A549 treated with Hydrocortisone at 1 μM for 4 hours (cell line): ENCODE measurements around the gene CD8B2. TPM values are rescaled to one million over a fixed set of nuclear protein-coding genes. Genes with fewer than 3 reads are reported as not detected.

Experiments
- total RNA-seq: library from RNA; stranded (reverse); fragments of 200-300 nt; extraction: Qiagen RNA extraction; gene quantifications from 5 replicates; pipeline ENCODE4 v1.2.3, GENCODE V29; 2022

CD8B2 gene
- not detected in 5 replicates for total RNA-seq

GRCh38 chr2:106486551-106487385 is at the start of gene CD8B2:
CD8B2 (plus strand) TSS chr2:106487364; CDS start chr2:106487427, 63 bp downstream.

GRCh38 chr2:106468107-106468506 is 19.1 kb upstream of the CD8B2 start, which contains the start of gene RGPD3:
RGPD3 (minus strand) TSS chr2:106468413; CDS start chr2:106468288, 125 bp downstream.

Other genes with a start within 250 kb of the CD8B2 start
- 0.06 to 0.23 TPM (median 0.17 TPM) in 5 replicates for gene RGPD3, start 19.0 kb upstream of the CD8B2 start, total RNA-seq